Peyer's patch (tissue), 4 donors: ENCODE data around the gene SCUBE3.

Experiments
- CTCF ChIP-seq, 6 experiments: fragments of 450-650 bp in 4 of 6; fragments of 200-600 bp in 2 of 6; sonication (generic) in 1 of 6; IDR thresholded peaks; one replicate each; pipeline ENCODE4 v1.5.1; 2017 to 2019; ENCODE audit warnings: antibody characterized with exemption in 6 of 6, mild to moderate bottlenecking in 3 of 6, moderate library complexity in 1 of 6
- POLR2A ChIP-seq, 2 donors: fragments of 450-650 bp; IDR thresholded peaks; one replicate each; pipeline ENCODE4 v1.5.1; 2017; ENCODE audit warnings: antibody characterized with exemption in 2 of 2, mild to moderate bottlenecking in 2 of 2, moderate library complexity in 2 of 2

DNA sequence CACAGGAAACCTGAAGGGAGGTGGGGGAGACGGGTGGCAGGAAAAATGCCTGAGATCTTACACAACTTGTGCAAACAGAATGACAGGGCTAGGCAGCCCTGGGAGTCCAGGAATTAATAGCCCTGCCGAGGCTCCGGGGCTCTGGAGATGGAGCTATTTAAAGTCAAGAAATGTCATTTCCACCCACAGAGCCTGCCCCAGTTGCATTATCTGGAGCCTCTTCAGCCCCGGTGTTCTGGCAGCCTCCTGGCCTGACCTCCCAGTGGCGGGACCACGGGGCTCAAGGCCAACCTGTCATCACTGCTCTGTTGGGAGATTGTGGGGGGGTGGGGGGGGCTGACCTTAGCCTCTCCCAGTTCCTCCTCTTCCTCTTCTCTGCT is 28.5 kb upstream of the SCUBE3 start:
- no peak for TF ChIP-seq CTCF (IDR thresholded peaks at IDR 0.05)
- TF ChIP-seq POLR2A (IDR thresholded peaks at IDR 0.05): no peak
